ENCODE results near the gene APLP1. TPM values are rescaled to one million over a fixed set of nuclear protein-coding genes. Genes with fewer than 3 reads are reported as not detected.
A peak's percentile ranks its signal among the peaks of the same experiment; 100 is the strongest.

Gene APLP1
- total RNA-seq, 1 experiment from 2014 or later: 36.9 TPM

GRCh38 chr19:35898499-35898809 lies 30.1 kb downstream of the APLP1 start:
- Mint-ChIP-seq H3K36me3 (ENCODE audit: insufficient read depth in 1 of 3, low read depth in 3 of 3) (peaks cover 10 to 36% (median 30%) of the 10 kb centered on the region in 3 experiments; a peak in 6 of 7 replicates), H3K9me3 (no peaks in the 10 kb centered on the region), H3K27ac (no peak overlapping the region; a peak in 1 of 7 replicates), H3K4me1 (peaks cover 16 to 28% of the 10 kb centered on the region in 2 experiments), H3K4me3 (peak overlapping the region; percentile 90 to 99), H3K27me3 (ENCODE audit: low read depth) (peaks cover 10% of the 10 kb centered on the region)
- H3K4ac ChIP-seq (ENCODE audit: low read depth, low read length): no peak overlapping the region
- no peak overlapping the region for H4K5ac ChIP-seq (ENCODE audit: insufficient read length, low read depth, low read length)
- no CpG with 5 or more reads among the region's 17 CpGs for WGBS (ENCODE audit: extremely low coverage, insufficient read length, low lambda C conversion rate)
- no peak overlapping the region for H4K8ac ChIP-seq (replicated peaks; ENCODE audit: insufficient read length, low read depth, low read length)
- no peaks in the 10 kb centered on the region for H3K9me3 ChIP-seq (ENCODE audit: control insufficient read depth, low read depth, low read length)
- H3K14ac ChIP-seq (ENCODE audit: insufficient read depth, low read length): no peak overlapping the region
- no peak overlapping the region for H3T11ph ChIP-seq (ENCODE audit: low read length)
- H3K23me2 ChIP-seq (ENCODE audit: insufficient read length, low read depth, low read length, poor library complexity, severe bottlenecking): peaks cover 9% of the 10 kb centered on the region
- H3K79me2 ChIP-seq (ENCODE audit: insufficient read depth, low read length): no peaks in the 10 kb centered on the region
- no peak overlapping the region for H2AK5ac ChIP-seq (ENCODE audit: insufficient read length, low read length)
- no peak overlapping the region for H2BK15ac ChIP-seq (ENCODE audit: low read depth, low read length)
- H3K4me2 ChIP-seq (ENCODE audit: insufficient read depth, insufficient read length, low read length): peak overlapping the region; percentile 78
- no peaks in the 10 kb centered on the region for H4K20me1 ChIP-seq (ENCODE audit: control insufficient read depth, insufficient read depth, insufficient read length)
- no peak overlapping the region for H2BK120ac ChIP-seq (ENCODE audit: low read depth, low read length, poor library complexity, severe bottlenecking)
- H4K91ac ChIP-seq (ENCODE audit: insufficient read length, low read depth, low read length): no peak overlapping the region
- peaks cover 5% of the 10 kb centered on the region; the same call in 1 of the 2 replicates for H3K4me1 ChIP-seq (ENCODE audit: insufficient read depth, low read length)
- H3K27me3 ChIP-seq (ENCODE audit: insufficient read depth, low read length): no peaks in the 10 kb centered on the region
- no peak overlapping the region for H3K56ac ChIP-seq (ENCODE audit: insufficient read length, low read depth, low read length)
- H3K23ac ChIP-seq (ENCODE audit: insufficient read length, low read depth, low read length): no peak overlapping the region
- no peak overlapping the region for H3K18ac ChIP-seq (ENCODE audit: insufficient read length, low read depth, low read length)
- H3K9ac ChIP-seq (ENCODE audit: extremely low read depth, insufficient read length, low read length): no peak overlapping the region
- H2AFZ ChIP-seq (ENCODE audit: low read length): no peak overlapping the region
- DNase-seq: no peak
- H2BK20ac ChIP-seq (ENCODE audit: low read depth, low read length, poor library complexity, severe bottlenecking): no peak overlapping the region
- TF ChIP-seq CTCF (conservative IDR thresholded peaks at IDR 0.05): no peak
- H3K79me1 ChIP-seq (ENCODE audit: insufficient read depth, low read depth, low read length, poor library complexity, severe bottlenecking): peaks cover 3% of the 10 kb centered on the region
- no peak overlapping the region for H3K27ac ChIP-seq (ENCODE audit: insufficient read length, low read depth, low read length)
- no peak overlapping the region for H2BK12ac ChIP-seq (ENCODE audit: insufficient read length, low read depth, low read length)
- H2BK5ac ChIP-seq (ENCODE audit: insufficient read length, low read length): no peak overlapping the region
